Upper lobe of left lung (tissue), 4 donors: Measurements from ENCODE around the gene LBR.
"Not testable (repeated sequence)": the region's sequence is repeated elsewhere in the genome, so short reads cannot be mapped to it uniquely, and the experiment has no call there.

ENCODE experiments used
- CTCF ChIP-seq, 6 experiments: fragments of 450-650 bp in 4 of 6; fragments of 200-600 bp in 2 of 6; sonication (generic) in 2 of 6; IDR thresholded peaks; one replicate each; pipeline ENCODE4 v1.5.1; 2016 to 2019; ENCODE audit warnings: antibody characterized with exemption in 6 of 6
- POLR2AphosphoS5 ChIP-seq, 2 donors: sonication (generic); formaldehyde crosslinking; IDR thresholded peaks; one replicate each; pipeline ENCODE4 v1.5.1; 2017; ENCODE audit warnings: antibody characterized with exemption in 2 of 2

- TF ChIP-seq CTCF, POLR2AphosphoS5 (IDR thresholded peaks at IDR 0.05): not testable (repeated sequence)
These were observed 41.0 kb downstream of the LBR start for GRCh38 chr1:225386860-225387259.
